Natural killer cell (primary cell): Measurements from ENCODE around the gene SAMD8. TPM values are rescaled to one million over a fixed set of nuclear protein-coding genes. Genes with fewer than 3 reads are reported as not detected.
A peak's percentile ranks its signal among the peaks of the same experiment; 100 is the strongest.

Source experiments
- ATAC-seq, 3 donors: fragments of 150-1000 bp in 2 of 3; fragments of 200-7000 bp in 1 of 3; cut with Tn5 transposase; 1 replicate in 1 of 3; 2 replicates in 2 of 3; pipeline ENCODE4 v1.10.0; 2021; ENCODE audit warnings: mild to moderate bottlenecking in 2 of 3, moderate library complexity in 2 of 3
- DNase-seq, 2 donors: peaks; one replicate each; pipeline versions ENCODE4 v3.0.0 to v3.0.0-alpha.2; 2013 to 2021; ENCODE audit warnings: mixed read lengths in 1 of 2
- H3K27ac ChIP-seq: one replicate; pipeline ENCODE4 v1.5.1; 2013; ENCODE audit warnings: mild to moderate bottlenecking, low read length
- H3K27me3 ChIP-seq: one replicate; pipeline ENCODE4 v1.6.1; 2013; ENCODE audit warnings: low read length; ENCODE audit not compliant: control insufficient read depth, insufficient read depth
- H3K36me3 ChIP-seq: one replicate; pipeline ENCODE4 v1.6.1; 2013; ENCODE audit warnings: low read length; ENCODE audit not compliant: control insufficient read depth, insufficient read depth
- H3K4me1 ChIP-seq: one replicate; pipeline ENCODE4 v1.6.1; 2013; ENCODE audit warnings: low read length; ENCODE audit not compliant: control insufficient read depth, insufficient read depth
- H3K4me3 ChIP-seq: one replicate; pipeline ENCODE4 v1.5.1; 2013; ENCODE audit warnings: low read length
- H3K9me3 ChIP-seq: one replicate; pipeline ENCODE4 v1.6.1; 2013; ENCODE audit warnings: low read length; ENCODE audit not compliant: control insufficient read depth, insufficient read depth
- H3K27ac Mint-ChIP-seq, 2 donors: one replicate each; pipeline ENCODE4 v1.8.0; 2022; ENCODE audit warnings: mild to moderate bottlenecking in 2 of 2, mixed read lengths in 2 of 2, moderate library complexity in 1 of 2
- H3K27me3 Mint-ChIP-seq, 2 donors: one replicate each; pipeline ENCODE4 v1.8.0; 2022; ENCODE audit warnings: low read depth in 2 of 2, mixed read lengths in 2 of 2
- H3K36me3 Mint-ChIP-seq: one replicate; pipeline ENCODE4 v1.8.0; 2022; ENCODE audit warnings: mixed read lengths
- H3K4me1 Mint-ChIP-seq, 2 donors: one replicate each; pipeline ENCODE4 v1.8.0; 2022; ENCODE audit warnings: mixed read lengths in 2 of 2
- H3K4me3 Mint-ChIP-seq: one replicate; pipeline ENCODE4 v1.8.0; 2022; ENCODE audit warnings: mild to moderate bottlenecking, moderate library complexity, mixed read lengths
- H3K9me3 Mint-ChIP-seq, 2 donors: one replicate each; pipeline ENCODE4 v1.8.0; 2022; ENCODE audit warnings: mixed read lengths in 2 of 2
- WGBS: methylation state at CpG from one replicate; pipeline ENCODE4 v1.1.7; 2013; ENCODE audit warnings: missing lambda C conversion rate; ENCODE audit not compliant: insufficient coverage; 5-methylcytosine and 5-hydroxymethylcytosine counted together
- intact Hi-C: fragments of 100-400 bp; cut with micrococcal nuclease; formaldehyde crosslinking; loops from one replicate; pipeline ENCODE4 v1.14.2; 2022
- total RNA-seq, 4 donors: library from RNA; stranded (reverse); fragments of 120-200 nt in 1 of 4; gene quantifications; one replicate each; pipeline versions ENCODE4 v1.2.3 to v1.2.4, GENCODE V29; 2013 to 2022
- TF ChIP-seq, protein P1 (sequence below): fragments of 200-600 bp; IDR thresholded peaks from one replicate; pipeline ENCODE4 v1.8.0; 2022; ENCODE audit warnings: antibody characterized with exemption

SAMD8 gene
- total RNA-seq, 3 donors from 2014 or later (not counting 1 experiment from before 2014, with no cell fraction given), result 26.6 to 30.9 (median 29.6) TPM

DNA sequence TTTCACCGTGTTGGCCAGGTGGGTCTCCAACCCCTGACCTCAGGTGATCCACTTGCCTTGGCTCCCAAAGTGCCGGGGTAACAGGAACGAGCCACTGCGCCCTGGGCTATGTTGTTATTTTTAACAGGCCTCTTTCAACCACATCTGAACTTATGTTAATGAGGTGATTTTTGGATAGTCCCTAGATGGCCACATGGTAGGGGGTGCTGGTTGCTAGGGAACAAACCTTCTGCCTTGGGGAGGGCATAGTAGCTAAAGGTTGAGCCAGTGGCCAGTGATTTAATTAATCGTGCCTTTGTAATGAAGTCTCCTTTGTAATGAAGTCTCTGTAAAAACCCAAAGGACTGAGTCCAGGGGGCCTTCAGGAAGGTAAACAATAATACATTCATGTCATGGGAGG lies 115.2 kb downstream of the SAMD8 start:
- intact Hi-C loops, result no loop called here
- Mint-ChIP-seq H3K4me3 (no peak overlapping the region), H3K27ac (peak overlapping the region; percentile 57 to 81), H3K36me3 (peaks cover 6% of the 10 kb centered on the region), H3K4me1 (peaks cover 40% of the 10 kb centered on the region in 2 donors), H3K27me3 (no peaks in the 10 kb centered on the region), H3K9me3 (no peaks in the 10 kb centered on the region)
- Histone ChIP-seq H3K27ac (no peak overlapping the region), H3K4me1 (no peaks in the 10 kb centered on the region), H3K27me3 (no peaks in the 10 kb centered on the region), H3K4me3 (no peak overlapping the region), H3K9me3 (no peaks in the 10 kb centered on the region), H3K36me3 (peaks cover 75% of the 10 kb centered on the region)
- no peak for ATAC-seq
- TF ChIP-seq, protein P1, sequence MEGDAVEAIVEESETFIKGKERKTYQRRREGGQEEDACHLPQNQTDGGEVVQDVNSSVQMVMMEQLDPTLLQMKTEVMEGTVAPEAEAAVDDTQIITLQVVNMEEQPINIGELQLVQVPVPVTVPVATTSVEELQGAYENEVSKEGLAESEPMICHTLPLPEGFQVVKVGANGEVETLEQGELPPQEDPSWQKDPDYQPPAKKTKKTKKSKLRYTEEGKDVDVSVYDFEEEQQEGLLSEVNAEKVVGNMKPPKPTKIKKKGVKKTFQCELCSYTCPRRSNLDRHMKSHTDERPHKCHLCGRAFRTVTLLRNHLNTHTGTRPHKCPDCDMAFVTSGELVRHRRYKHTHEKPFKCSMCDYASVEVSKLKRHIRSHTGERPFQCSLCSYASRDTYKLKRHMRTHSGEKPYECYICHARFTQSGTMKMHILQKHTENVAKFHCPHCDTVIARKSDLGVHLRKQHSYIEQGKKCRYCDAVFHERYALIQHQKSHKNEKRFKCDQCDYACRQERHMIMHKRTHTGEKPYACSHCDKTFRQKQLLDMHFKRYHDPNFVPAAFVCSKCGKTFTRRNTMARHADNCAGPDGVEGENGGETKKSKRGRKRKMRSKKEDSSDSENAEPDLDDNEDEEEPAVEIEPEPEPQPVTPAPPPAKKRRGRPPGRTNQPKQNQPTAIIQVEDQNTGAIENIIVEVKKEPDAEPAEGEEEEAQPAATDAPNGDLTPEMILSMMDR, result no peak
- no peak for DNase-seq
- 88% methylated on average over 5 of the region's 5 CpGs for WGBS

DNA sequence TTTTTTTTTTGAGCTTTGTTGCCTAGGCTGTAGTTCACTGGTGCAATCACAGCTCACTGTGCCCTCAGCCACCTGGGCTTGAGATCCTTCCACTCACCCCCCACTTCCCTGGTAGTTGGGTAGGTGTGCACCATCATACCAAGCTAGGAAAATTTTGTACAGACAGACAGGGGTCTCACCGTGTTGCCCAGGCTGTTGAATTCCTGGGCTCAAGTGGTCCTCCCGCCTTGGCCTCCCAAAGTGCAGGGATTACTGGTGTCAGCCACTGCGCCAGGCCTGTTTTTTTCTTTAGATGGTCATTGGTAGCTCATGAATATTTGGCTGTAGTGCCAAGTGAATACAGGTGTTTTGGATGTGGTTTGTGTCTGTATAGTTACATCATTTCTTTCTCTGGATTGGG lies 116.8 kb downstream of the SAMD8 start:
- Histone ChIP-seq H3K36me3 (peaks cover 67% of the 10 kb centered on the region), H3K4me1 (no peaks in the 10 kb centered on the region), H3K27ac (no peak overlapping the region), H3K9me3 (no peaks in the 10 kb centered on the region), H3K27me3 (no peaks in the 10 kb centered on the region), H3K4me3 (no peak overlapping the region)
- TF ChIP-seq, protein P1, result no peak
- intact Hi-C loops, result no loop called here
- Mint-ChIP-seq H3K9me3 (no peaks in the 10 kb centered on the region), H3K27ac (peak overlapping the region; percentile 86 to 94), H3K27me3 (no peaks in the 10 kb centered on the region), H3K4me1 (peaks cover 40% of the 10 kb centered on the region in 2 donors), H3K36me3 (peaks cover 6% of the 10 kb centered on the region), H3K4me3 (no peak overlapping the region)
- DNase-seq (no peak), ATAC-seq (no peak)
- WGBS, result 91% methylated on average over 3 of the region's 3 CpGs

DNA sequence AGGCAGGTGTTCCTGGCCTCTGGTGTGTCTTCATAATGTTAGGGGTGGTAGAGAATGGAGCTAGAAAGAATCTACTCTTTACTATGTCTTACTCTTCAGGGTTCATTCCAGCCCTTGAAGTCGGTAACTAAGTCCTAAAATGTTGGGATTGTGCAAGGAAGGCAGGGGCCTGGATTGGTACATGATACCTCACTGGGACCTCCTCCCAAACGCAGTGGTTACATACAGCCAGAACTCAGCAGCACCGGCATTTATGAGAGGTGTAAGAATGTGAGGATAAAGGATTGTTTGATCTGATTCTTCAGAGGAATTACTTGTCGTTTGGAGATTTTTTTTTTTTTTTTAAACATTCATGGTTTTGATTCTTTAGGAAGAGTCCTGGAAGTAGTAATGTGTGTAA lies 117.4 kb downstream of the SAMD8 start:
- Histone ChIP-seq H3K4me3 (no peak overlapping the region), H3K4me1 (peaks cover 5% of the 10 kb centered on the region), H3K9me3 (no peaks in the 10 kb centered on the region), H3K36me3 (peaks cover 61% of the 10 kb centered on the region), H3K27ac (no peak overlapping the region), H3K27me3 (no peaks in the 10 kb centered on the region)
- ATAC-seq (no peak), DNase-seq (no peak)
- H3K27me3 Mint-ChIP-seq, result no peaks in the 10 kb centered on the region
- intact Hi-C loops, result no loop called here
- peak overlapping the region; percentile 86 to 94 for H3K27ac Mint-ChIP-seq
- TF ChIP-seq, protein P1, result no peak
- H3K4me3 Mint-ChIP-seq, result no peak overlapping the region
- H3K9me3 Mint-ChIP-seq, result no peaks in the 10 kb centered on the region
- peaks cover 38 to 42% of the 10 kb centered on the region in 2 donors for H3K4me1 Mint-ChIP-seq
- H3K36me3 Mint-ChIP-seq, result peaks cover 6% of the 10 kb centered on the region
- WGBS, result 90% methylated on average over 4 of the region's 4 CpGs

DNA sequence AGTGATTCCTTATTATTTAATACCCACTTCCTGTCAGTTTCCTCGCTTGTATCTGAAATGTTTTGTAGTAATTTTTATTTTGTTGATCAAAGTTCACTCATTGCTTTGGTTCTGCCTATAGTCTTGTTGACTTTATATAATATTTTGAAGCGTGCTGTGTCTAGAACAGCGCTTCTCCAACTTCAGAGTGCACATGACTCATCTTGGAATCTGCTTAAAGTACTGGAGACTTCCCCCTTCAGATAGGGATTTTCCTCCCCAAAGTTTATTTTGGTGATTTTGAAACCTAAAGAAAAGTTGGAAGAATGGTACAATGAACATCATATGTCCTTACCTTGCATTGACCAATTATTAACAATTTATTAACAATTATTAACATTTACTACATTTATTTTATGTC lies 118.5 kb downstream of the SAMD8 start:
- TF ChIP-seq, protein P1, result no peak
- intact Hi-C loops, result loop anchor here (1.0 kb wide), 2 partner anchors 19 to 42 kb away; no protein-coding TSS in a partner anchor
- H3K9me3 Mint-ChIP-seq, result no peaks in the 10 kb centered on the region
- no peaks in the 10 kb centered on the region for H3K27me3 Mint-ChIP-seq
- peaks cover 6% of the 10 kb centered on the region for H3K36me3 Mint-ChIP-seq
- peak overlapping the region; percentile 13 for H3K4me3 Mint-ChIP-seq
- Histone ChIP-seq H3K36me3 (peaks cover 52% of the 10 kb centered on the region), H3K27me3 (no peaks in the 10 kb centered on the region), H3K27ac (peak overlapping the region; percentile 4), H3K9me3 (no peaks in the 10 kb centered on the region), H3K4me1 (peaks cover 11% of the 10 kb centered on the region), H3K4me3 (no peak overlapping the region)
- ATAC-seq (no peak), DNase-seq (no peak)
- H3K4me1 Mint-ChIP-seq, result peaks cover 26 to 30% of the 10 kb centered on the region in 2 donors
- H3K27ac Mint-ChIP-seq, result peak overlapping the region; percentile 86 to 94
- 100% methylated on average over 2 of the region's 3 CpGs for WGBS
